Activated CD4-positive, alpha-beta memory T cell treated with anti-CD3 and anti-CD28 coated beads for 36 hours (primary cell): ENCODE measurements around the gene ELOA. TPM values are rescaled to one million over a fixed set of nuclear protein-coding genes. Genes with fewer than 3 reads are reported as not detected.
"Not testable (repeated sequence)": the region's sequence is repeated elsewhere in the genome, so short reads cannot be mapped to it uniquely, and the experiment has no call there.

Source experiments
- CTCF ChIA-PET: fragments of 350-600 bp; sonication (Branson Sonifier 250); formaldehyde crosslinking; loops from one replicate; lab custom pipeline; 2021; ENCODE audit warnings: antibody characterized with exemption, inconsistent platforms; lab: Charles Lee
- POLR2A ChIA-PET: fragments of 350-600 bp; sonication (Branson Sonifier 250); formaldehyde crosslinking; loops from one replicate; lab custom pipeline; 2021; ENCODE audit warnings: antibody characterized with exemption; lab: Charles Lee
- DNase-seq: peaks from one replicate; pipeline ENCODE4 v3.0.0-alpha.2; 2020
- H3K27ac Mint-ChIP-seq: one replicate; pipeline ENCODE4 v1.8.0; 2021; ENCODE audit warnings: mixed read lengths
- H3K27me3 Mint-ChIP-seq: one replicate; pipeline ENCODE4 v1.8.0; 2021; ENCODE audit warnings: mixed read lengths
- H3K36me3 Mint-ChIP-seq: one replicate; pipeline ENCODE4 v1.8.0; 2021; ENCODE audit warnings: mixed read lengths
- H3K4me1 Mint-ChIP-seq: one replicate; pipeline ENCODE4 v1.8.0; 2021; ENCODE audit warnings: low read depth, mixed read lengths
- H3K4me3 Mint-ChIP-seq: one replicate; pipeline ENCODE4 v1.8.0; 2021; ENCODE audit warnings: mild to moderate bottlenecking, mixed read lengths
- H3K9me3 Mint-ChIP-seq: one replicate; pipeline ENCODE4 v1.8.0; 2021; ENCODE audit warnings: mixed read lengths
- intact Hi-C: fragments of 100-400 bp; cut with micrococcal nuclease; formaldehyde crosslinking; loops from one replicate; pipeline ENCODE4 v1.15.1; 2023
- total RNA-seq, 2 experiments: library from RNA; stranded (reverse); gene quantifications; one replicate each; pipeline ENCODE4 v1.2.3, GENCODE V29; 2021

The ELOA gene
- total RNA-seq, 2 experiments from 2014 or later = 28.1 to 30.4 TPM

GRCh38 chr1:23704834-23705495 lies 38.3 kb upstream of the ELOA start:
- ChIA-PET POLR2A (interaction anchor here (0.5 kb wide), 1 partner anchor 16 kb away, joined by 4 read pairs; no protein-coding TSS in a partner anchor), CTCF (no interaction called here)
- Mint-ChIP-seq H3K4me3 (no peak overlapping the region), H3K27ac (no peak overlapping the region), H3K27me3 (no peaks in the 10 kb centered on the region), H3K4me1 (peaks cover 15% of the 10 kb centered on the region), H3K36me3 (peaks cover 28% of the 10 kb centered on the region), H3K9me3 (no peaks in the 10 kb centered on the region)
- DNase-seq = no peak
- intact Hi-C loops = no loop called here

GRCh38 chr1:23709229-23709628 lies 34.0 kb upstream of the ELOA start:
- ChIA-PET CTCF (no interaction called here), POLR2A (no interaction called here)
- Mint-ChIP-seq H3K27me3 (no peaks in the 10 kb centered on the region), H3K9me3 (no peaks in the 10 kb centered on the region), H3K4me1 (peaks cover 12% of the 10 kb centered on the region), H3K4me3 (no peak overlapping the region), H3K27ac (no peak overlapping the region), H3K36me3 (peaks cover 7% of the 10 kb centered on the region)
- no peak for DNase-seq
- intact Hi-C loops = no loop called here

DNA sequence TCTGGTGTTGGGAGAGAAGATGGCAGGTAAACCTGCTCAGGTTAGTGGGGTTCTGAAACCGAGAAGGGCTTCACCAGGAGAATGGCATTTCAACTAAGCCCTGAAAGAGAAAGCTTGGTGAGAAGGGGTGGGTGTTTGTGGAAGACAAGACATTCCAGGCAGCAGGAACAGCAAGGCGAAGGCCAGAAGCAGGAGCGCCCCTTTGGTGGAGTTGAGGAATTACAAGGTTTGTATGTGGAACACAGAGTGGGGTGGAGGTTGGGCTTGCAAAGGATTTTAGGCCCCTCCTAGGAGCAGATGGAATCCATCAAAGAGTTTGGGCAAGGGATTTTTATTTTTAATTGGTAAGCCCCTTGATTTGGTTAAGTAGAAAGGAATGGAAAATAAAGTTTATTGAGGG lies 24.8 kb upstream of the ELOA start:
- H3K9me3 Mint-ChIP-seq = no peaks in the 10 kb centered on the region
- no peak overlapping the region for H3K4me3 Mint-ChIP-seq
- ChIA-PET CTCF (no interaction called here), POLR2A (no interaction called here)
- intact Hi-C loops = no loop called here
- H3K36me3 Mint-ChIP-seq = no peaks in the 10 kb centered on the region
- DNase-seq = no peak
- no peak overlapping the region for H3K27ac Mint-ChIP-seq
- H3K27me3 Mint-ChIP-seq = no peaks in the 10 kb centered on the region
- peaks cover 24% of the 10 kb centered on the region for H3K4me1 Mint-ChIP-seq

DNA sequence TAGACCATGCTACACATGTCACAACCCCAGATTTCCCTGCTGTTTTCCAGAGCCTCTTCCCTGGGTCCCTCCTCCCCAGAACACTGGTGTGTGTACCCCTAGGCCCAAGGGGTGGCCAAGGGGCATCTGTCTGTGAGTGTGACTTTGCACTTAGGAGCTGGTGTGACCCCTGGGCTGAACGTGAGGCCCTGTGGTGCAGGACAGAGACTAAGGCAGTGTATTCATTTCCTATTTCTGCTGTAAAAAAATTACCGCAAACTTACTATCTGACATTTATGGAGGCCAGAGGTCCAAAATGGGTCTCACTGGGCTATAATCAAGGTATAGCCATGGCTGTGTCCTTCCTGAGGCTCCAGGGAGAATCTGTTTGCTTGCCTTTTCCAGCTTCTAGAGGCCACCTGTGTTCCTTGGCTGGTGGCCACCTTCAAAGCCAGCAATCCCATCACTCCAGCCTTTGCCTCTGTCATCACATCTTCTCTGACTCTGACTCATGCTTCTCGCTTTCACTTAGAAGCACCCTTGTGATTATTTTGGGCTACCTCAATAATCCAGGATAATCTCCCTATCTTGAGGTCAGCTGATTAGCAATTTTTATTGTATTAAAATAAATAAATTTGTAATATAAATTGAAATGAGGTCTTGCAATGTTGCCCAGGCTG lies 24.0 kb upstream of the ELOA start:
- ChIA-PET POLR2A (no interaction called here), CTCF (interaction anchor here (1.3 kb wide), 1 partner anchor 33 kb away, joined by 3 read pairs; no protein-coding TSS in a partner anchor)
- H3K27ac Mint-ChIP-seq = no peak overlapping the region
- H3K9me3 Mint-ChIP-seq = no peaks in the 10 kb centered on the region
- peaks cover 24% of the 10 kb centered on the region for H3K4me1 Mint-ChIP-seq
- intact Hi-C loops = no loop called here
- peak; percentile 15 for DNase-seq
- H3K27me3 Mint-ChIP-seq = no peaks in the 10 kb centered on the region
- no peak overlapping the region for H3K4me3 Mint-ChIP-seq
- H3K36me3 Mint-ChIP-seq = no peaks in the 10 kb centered on the region

DNA sequence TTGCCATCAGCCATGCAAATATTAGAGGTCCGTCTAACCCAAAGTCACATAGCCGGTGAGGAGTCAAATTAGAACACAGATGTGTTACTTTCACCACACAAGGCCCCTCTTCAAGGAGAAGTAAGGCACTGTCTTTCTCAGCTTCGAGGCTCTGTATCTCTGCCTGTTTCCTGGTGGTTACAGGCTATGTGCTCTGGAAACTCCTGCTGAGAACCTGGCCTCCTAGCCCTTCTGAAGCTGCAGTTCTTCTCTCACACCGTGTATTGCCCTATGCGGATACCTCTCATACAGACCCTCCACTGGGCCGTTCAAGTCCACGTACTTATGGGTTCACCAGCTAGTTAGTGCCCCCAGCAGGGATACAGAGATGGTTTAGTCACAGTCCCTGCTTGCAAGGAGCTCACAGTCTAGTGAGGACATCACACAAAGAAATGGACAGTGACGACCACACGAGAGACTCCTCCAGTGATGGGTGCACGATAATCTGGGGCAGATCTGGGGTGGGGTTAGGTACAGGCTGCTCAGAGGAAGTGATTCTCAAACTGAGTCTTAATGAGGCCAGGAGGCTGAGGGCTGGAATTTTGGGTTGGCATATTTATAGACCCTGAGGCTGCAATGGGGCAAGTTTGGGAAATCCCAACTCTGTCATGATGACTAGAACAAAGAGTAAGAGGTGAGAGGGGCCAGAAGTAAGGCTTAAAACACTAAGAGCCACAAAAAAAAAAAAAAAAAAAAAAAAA lies 22.8 kb upstream of the ELOA start:
- POLR2A ChIA-PET = interaction anchor here (0.6 to 0.8 kb wide), 4 partner anchors 21 to 58 kb away, joined by 3 to 4 read pairs (median 3); partner anchors contain the start of genes ELOA and PITHD1
- DNase-seq = peak; percentile 62
- CTCF ChIA-PET = interaction anchor here (0.8 to 1.3 kb wide), 3 partner anchors 21 to 223 kb away, joined by 3 to 4 read pairs (median 3); no protein-coding TSS in a partner anchor
- Mint-ChIP-seq H3K27ac (peak overlapping the region; percentile 62), H3K4me3 (peak overlapping the region; percentile 4), H3K4me1 (peaks cover 24% of the 10 kb centered on the region), H3K36me3 (no peaks in the 10 kb centered on the region), H3K9me3 (no peaks in the 10 kb centered on the region), H3K27me3 (no peaks in the 10 kb centered on the region)
- intact Hi-C loops = loop anchor here (2.0 kb wide), 1 partner anchor 22 kb away; the partner anchor contains the start of gene ELOA

DNA sequence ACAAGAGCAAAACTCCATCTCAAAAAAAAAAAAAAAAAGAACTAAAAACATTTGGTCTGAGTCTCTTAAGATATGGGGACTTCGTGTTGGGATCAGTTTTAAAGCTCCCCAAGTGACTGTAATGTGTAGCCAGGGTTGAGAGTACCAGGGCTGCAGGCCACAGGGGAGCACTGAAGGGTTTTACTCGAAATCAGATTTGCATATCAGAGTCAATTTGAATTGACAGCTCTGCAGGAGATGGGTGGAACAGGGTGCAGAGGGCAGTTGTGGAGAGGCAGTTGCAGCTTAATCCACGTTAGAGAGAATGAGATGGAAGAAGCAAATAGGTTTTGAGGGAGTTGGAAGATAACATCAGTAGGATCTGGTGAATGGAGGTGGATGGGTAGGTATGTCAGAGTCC lies 20.6 kb upstream of the ELOA start:
- Mint-ChIP-seq H3K36me3 (no peaks in the 10 kb centered on the region), H3K4me1 (peaks cover 24% of the 10 kb centered on the region), H3K9me3 (no peaks in the 10 kb centered on the region), H3K4me3 (no peak overlapping the region), H3K27ac (no peak overlapping the region), H3K27me3 (no peaks in the 10 kb centered on the region)
- POLR2A ChIA-PET = no interaction called here
- no peak for DNase-seq
- CTCF ChIA-PET = no interaction called here
- intact Hi-C loops = no loop called here

DNA sequence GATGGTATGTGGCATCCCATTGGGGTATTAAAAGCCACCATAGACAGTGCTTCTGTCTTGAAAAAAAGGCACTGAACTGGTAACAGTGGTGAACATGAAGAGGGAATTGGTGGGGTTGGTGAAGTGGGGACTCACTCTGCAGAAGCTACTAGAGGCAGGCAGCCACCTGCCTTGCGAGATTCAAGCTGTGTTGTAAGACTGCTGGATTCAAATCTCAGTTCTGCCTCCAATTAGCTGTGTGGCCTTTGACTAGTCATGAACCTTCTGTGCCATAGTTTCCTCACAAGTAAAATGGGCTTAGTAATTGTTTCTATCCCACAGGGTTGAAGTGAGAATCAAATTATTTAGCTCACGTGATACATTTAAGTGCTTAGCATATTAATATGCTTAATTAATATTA lies 16.6 kb upstream of the ELOA start:
- H3K9me3 Mint-ChIP-seq = no peaks in the 10 kb centered on the region
- intact Hi-C loops = no loop called here

GRCh38 chr1:23727362-23727811 lies 15.9 kb upstream of the ELOA start:
- H3K9me3 Mint-ChIP-seq = no peaks in the 10 kb centered on the region
- no peak for DNase-seq
- no peaks in the 10 kb centered on the region for H3K27me3 Mint-ChIP-seq
- intact Hi-C loops = no loop called here
- H3K4me1 Mint-ChIP-seq = peaks cover 7% of the 10 kb centered on the region
- no peak overlapping the region for H3K27ac Mint-ChIP-seq
- H3K36me3 Mint-ChIP-seq = no peaks in the 10 kb centered on the region
- CTCF ChIA-PET = interaction anchor here (1.2 to 1.6 kb wide), 3 partner anchors 32 to 90 kb away, joined by 4 to 7 read pairs (median 6); no protein-coding TSS in a partner anchor
- no peak overlapping the region for H3K4me3 Mint-ChIP-seq
- POLR2A ChIA-PET = no interaction called here

More for the DNA sequence above, 16.6 kb upstream of the ELOA start:
- H3K36me3 Mint-ChIP-seq = no peaks in the 10 kb centered on the region
- H3K4me1 Mint-ChIP-seq = peaks cover 4% of the 10 kb centered on the region
- ChIA-PET CTCF (interaction anchor here (1.2 to 1.6 kb wide), 3 partner anchors 31 to 89 kb away, joined by 4 to 7 read pairs (median 6); no protein-coding TSS in a partner anchor), POLR2A (no interaction called here)
- no peak overlapping the region for H3K27ac Mint-ChIP-seq
- DNase-seq = no peak
- no peak overlapping the region for H3K4me3 Mint-ChIP-seq
- H3K27me3 Mint-ChIP-seq = no peaks in the 10 kb centered on the region

DNA sequence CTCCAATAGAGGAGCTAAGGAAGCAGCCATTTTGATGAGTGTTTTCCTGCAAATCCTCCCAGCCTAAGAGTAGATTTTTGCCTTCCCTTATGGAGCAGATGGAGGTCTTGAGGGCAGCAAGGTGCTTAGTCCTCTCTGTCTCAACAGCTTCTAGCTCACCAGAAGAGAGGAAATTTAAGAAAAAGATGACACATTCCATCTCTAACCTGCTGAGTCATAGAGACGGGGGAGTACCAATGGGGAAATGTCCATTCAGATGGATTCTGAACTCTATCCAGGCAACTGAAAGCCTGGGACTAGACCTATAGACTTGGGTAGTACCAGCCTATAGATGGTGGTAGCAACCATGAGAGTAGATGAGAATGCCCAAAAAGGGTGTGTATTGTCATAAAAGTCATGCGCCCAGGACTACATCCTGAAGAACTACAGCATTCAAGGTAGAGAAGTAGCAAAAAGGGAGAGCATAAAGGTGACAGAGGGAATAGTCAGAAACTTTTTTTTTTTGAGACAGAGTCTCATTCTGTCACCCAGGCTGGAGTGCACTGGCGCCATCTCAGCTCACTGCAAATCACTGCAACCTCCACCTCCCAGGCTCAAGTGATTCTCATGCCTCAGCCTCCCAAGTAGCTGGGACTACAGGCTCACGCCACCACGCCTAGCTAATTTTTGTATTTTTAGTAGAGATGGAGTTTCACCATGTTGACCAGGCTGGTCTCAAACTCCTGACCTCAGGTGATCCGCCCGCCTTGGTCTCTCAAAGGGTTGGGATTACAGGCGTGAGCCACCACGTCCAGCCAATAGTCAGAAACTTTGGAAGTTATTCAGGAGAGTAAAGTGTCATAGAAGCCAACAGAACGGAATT lies 10.7 kb upstream of the ELOA start:
- Mint-ChIP-seq H3K4me3 (no peak overlapping the region), H3K27ac (no peak overlapping the region), H3K9me3 (peaks cover 2% of the 10 kb centered on the region), H3K27me3 (no peaks in the 10 kb centered on the region), H3K4me1 (peaks cover 19% of the 10 kb centered on the region), H3K36me3 (no peaks in the 10 kb centered on the region)
- POLR2A ChIA-PET = interaction anchor here (0.6 kb wide), 1 partner anchor 32 kb away, joined by 3 read pairs; no protein-coding TSS in a partner anchor
- no peak for DNase-seq
- CTCF ChIA-PET = no interaction called here
- intact Hi-C loops = no loop called here

DNA sequence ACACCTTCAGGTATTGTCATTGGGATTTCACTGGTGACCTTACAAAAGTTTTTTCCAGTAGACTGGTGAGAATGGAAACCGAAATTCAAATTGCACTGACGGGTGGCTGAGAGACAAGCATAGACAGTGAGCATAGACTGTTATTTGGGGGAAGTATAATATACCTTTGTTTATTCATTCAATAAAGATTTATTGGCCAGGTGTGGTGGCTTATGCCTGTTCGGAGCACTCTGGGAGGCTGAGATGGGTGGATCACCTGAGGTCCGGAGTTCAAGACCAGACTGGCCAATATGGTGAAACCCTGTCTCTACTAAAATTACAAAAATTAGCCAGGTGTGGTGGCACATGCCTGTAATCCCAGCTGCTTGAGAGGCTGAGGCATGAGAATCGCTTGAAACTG lies 10.0 kb upstream of the ELOA start:
- POLR2A ChIA-PET, H3K27ac Mint-ChIP-seq: not testable (repeated sequence)

GRCh38 chr1:23736437-23737134 lies 6.7 kb upstream of the ELOA start:
- POLR2A ChIA-PET = no interaction called here
- DNase-seq = peak; percentile 63
- CTCF ChIA-PET = interaction anchor here (0.7 to 2.2 kb wide), 4 partner anchors 15 to 239 kb away, joined by 3 to 9 read pairs (median 3); no protein-coding TSS in a partner anchor

More for the DNA sequence above, 10.0 kb upstream of the ELOA start:
- H3K4me3 Mint-ChIP-seq, H3K36me3 Mint-ChIP-seq, CTCF ChIA-PET, DNase-seq, H3K27me3 Mint-ChIP-seq, intact Hi-C loops, H3K9me3 Mint-ChIP-seq: not testable (repeated sequence)
- peaks cover 19% of the 10 kb centered on the region for H3K4me1 Mint-ChIP-seq

More at GRCh38 chr1:23736437-23737134, 6.7 kb upstream of the ELOA start:
- Mint-ChIP-seq H3K27ac (no peak overlapping the region), H3K27me3 (no peaks in the 10 kb centered on the region), H3K36me3 (no peaks in the 10 kb centered on the region), H3K4me3 (no peak overlapping the region), H3K4me1 (peaks cover 16% of the 10 kb centered on the region), H3K9me3 (peaks cover 2% of the 10 kb centered on the region)
- intact Hi-C loops = no loop called here
